Caco-2 (cell line): ENCODE results near the gene NOL4L. TPM values are rescaled to one million over a fixed set of nuclear protein-coding genes. Genes with fewer than 3 reads are reported as not detected.

ENCODE experiments used
- BruUV-seq: library from RNA; stranded (reverse); fragments of 400-500 nt; replicated peaks from 2 replicates; lab custom pipeline; 2021; lab: Mats Ljungman, UMichigan
- CTCF ChIA-PET: fragments of 300-600 bp; sonication (Branson Sonifier 250); formaldehyde crosslinking; loops from one replicate; lab custom pipeline; 2022; ENCODE audit warnings: antibody characterized with exemption; lab: Charles Lee
- POLR2A ChIA-PET: fragments of 300-600 bp; sonication (Branson Sonifier 250); formaldehyde crosslinking; loops from one replicate; lab custom pipeline; 2022; ENCODE audit warnings: antibody characterized with exemption; lab: Charles Lee
- DNase-seq, 2 experiments: peaks; one replicate each; pipeline versions ENCODE4 v3.0.0 to v3.0.0-alpha.2; 2020 to 2022
- H3K27me3 ChIP-seq: replicated peaks from 2 replicates; pipeline ENCODE4 v1.6.0; 2011; ENCODE audit warnings: low read length; ENCODE audit not compliant: control insufficient read depth, insufficient read depth
- H3K36me3 ChIP-seq: 2 replicates; pipeline ENCODE4 v1.5.1; 2011; ENCODE audit warnings: low read length; ENCODE audit not compliant: control insufficient read depth, insufficient read depth
- H3K4me1 ChIP-seq: fragments of 250-450 bp; sonication (Bioruptor Pico); 2 replicates; pipeline ENCODE4 v1.5.1; 2020; ENCODE audit warnings: mild to moderate bottlenecking
- H3K4me3 ChIP-seq: 2 replicates; pipeline ENCODE4 v1.5.1; 2011; ENCODE audit warnings: low read depth, mild to moderate bottlenecking, control low read depth, low read length
- H3K9me3 ChIP-seq: fragments of 250-450 bp; sonication (Bioruptor Pico); 2 replicates; pipeline ENCODE4 v1.5.1; 2020; ENCODE audit warnings: mild to moderate bottlenecking, moderate library complexity
- H3K27ac Mint-ChIP-seq: one replicate; pipeline ENCODE4 v1.8.0; 2022; ENCODE audit warnings: mixed read lengths; ENCODE audit not compliant: unreplicated experiment
- H3K27me3 Mint-ChIP-seq: one replicate; pipeline ENCODE4 v1.8.0; 2022; ENCODE audit warnings: mixed read lengths; ENCODE audit not compliant: insufficient read depth, unreplicated experiment
- H3K36me3 Mint-ChIP-seq: one replicate; pipeline ENCODE4 v1.8.0; 2022; ENCODE audit warnings: mild to moderate bottlenecking, mixed read lengths; ENCODE audit not compliant: insufficient read depth, unreplicated experiment
- H3K4me1 Mint-ChIP-seq: one replicate; pipeline ENCODE4 v1.8.0; 2022; ENCODE audit warnings: low read depth, mixed read lengths; ENCODE audit not compliant: unreplicated experiment
- H3K4me3 Mint-ChIP-seq: one replicate; pipeline ENCODE4 v1.8.0; 2022; ENCODE audit warnings: mild to moderate bottlenecking, moderate library complexity, mixed read lengths; ENCODE audit not compliant: unreplicated experiment
- H3K9me3 Mint-ChIP-seq: one replicate; pipeline ENCODE4 v1.8.0; 2022; ENCODE audit warnings: mixed read lengths; ENCODE audit not compliant: unreplicated experiment
- CTCF ChIP-seq, 2 experiments: fragments of 200-600 bp in 1 of 2; IDR thresholded peaks; 1 replicate in 1 of 2; 2 replicates in 1 of 2; pipeline versions ENCODE4 v1.5.1 to v1.8.0; 2011 to 2022; ENCODE audit warnings: antibody characterized with exemption in 1 of 2, control low read depth in 1 of 2, inconsistent platforms in 1 of 2, low read depth in 1 of 2, low read length in 1 of 2, mild to moderate bottlenecking in 1 of 2, moderate library complexity in 1 of 2; ENCODE audit not compliant: insufficient read depth in 1 of 2, severe bottlenecking in 1 of 2, unreplicated experiment in 1 of 2
- intact Hi-C: fragments of 100-400 bp; cut with micrococcal nuclease; formaldehyde crosslinking; loops from one replicate; pipeline ENCODE4 v1.10.0; 2022; ENCODE audit not compliant: unreplicated experiment
- total RNA-seq: library from RNA; stranded (reverse); gene quantifications from 2 replicates; pipeline ENCODE4 v1.2.3, GENCODE V29; 2022

The NOL4L gene
- total RNA-seq, 1 experiment from 2014 or later: 80.9 TPM

- Histone ChIP-seq H3K4me3 (no peak overlapping the region), H3K9me3 (no peaks in the 10 kb centered on the region), H3K36me3 (no peaks in the 10 kb centered on the region), H3K27me3 (no peaks in the 10 kb centered on the region), H3K4me1 (peaks cover 7% of the 10 kb centered on the region; the same call in 1 of the 2 replicates)
- H3K36me3 Mint-ChIP-seq: no peaks in the 10 kb centered on the region
- BruUV-seq: no TSS peak
- no peak overlapping the region for H3K27ac Mint-ChIP-seq
- H3K4me1 Mint-ChIP-seq: peaks cover 7% of the 10 kb centered on the region
- intact Hi-C loops: no loop called here
- H3K9me3 Mint-ChIP-seq: no peaks in the 10 kb centered on the region
- no peaks in the 10 kb centered on the region for H3K27me3 Mint-ChIP-seq
- no peak overlapping the region for H3K4me3 Mint-ChIP-seq
- ChIA-PET CTCF (interaction anchor here (1.0 kb wide), 1 partner anchor 15 kb away, joined by 3 read pairs; no protein-coding TSS in a partner anchor), POLR2A (no interaction called here)
- no peak for TF ChIP-seq CTCF (IDR thresholded peaks at IDR 0.05; ENCODE audit: insufficient read depth in 1 of 2, low read depth in 1 of 2, low read length in 1 of 2, severe bottlenecking in 1 of 2, unreplicated experiment in 1 of 2)
- no peak for DNase-seq
Measured at GRCh38 chr20:32544893-32545840, 40.0 kb downstream of the NOL4L start.

GRCh38 chr20:32544260-32544722, 40.8 kb downstream of the NOL4L start:
- no peaks in the 10 kb centered on the region for H3K9me3 Mint-ChIP-seq
- no peaks in the 10 kb centered on the region for H3K36me3 Mint-ChIP-seq
- TF ChIP-seq CTCF (IDR thresholded peaks at IDR 0.05; ENCODE audit: insufficient read depth in 1 of 2, low read depth in 1 of 2, low read length in 1 of 2, severe bottlenecking in 1 of 2, unreplicated experiment in 1 of 2): no peak
- ChIA-PET CTCF (interaction anchor here (0.7 kb wide), 1 partner anchor 28 kb away, joined by 6 read pairs; no protein-coding TSS in a partner anchor), POLR2A (interaction anchor here (0.5 kb wide), 1 partner anchor 33 kb away, joined by 9 read pairs; no protein-coding TSS in a partner anchor)
- no peaks in the 10 kb centered on the region for H3K9me3 ChIP-seq
- H3K36me3 ChIP-seq: no peaks in the 10 kb centered on the region
- peaks cover 12% of the 10 kb centered on the region for H3K4me1 Mint-ChIP-seq
- no peak overlapping the region for H3K27ac Mint-ChIP-seq
- no peak overlapping the region for H3K4me3 ChIP-seq
- no TSS peak for BruUV-seq
- no peak overlapping the region for H3K4me3 Mint-ChIP-seq
- DNase-seq: no peak
- H3K27me3 Mint-ChIP-seq: no peaks in the 10 kb centered on the region
- H3K27me3 ChIP-seq: no peaks in the 10 kb centered on the region
- peaks cover 13% of the 10 kb centered on the region for H3K4me1 ChIP-seq
- intact Hi-C loops: no loop called here

- peaks cover 13% of the 10 kb centered on the region for H3K4me1 ChIP-seq
- no peak for DNase-seq
- intact Hi-C loops: no loop called here
- Mint-ChIP-seq H3K4me1 (peaks cover 13% of the 10 kb centered on the region), H3K4me3 (no peak overlapping the region), H3K27ac (no peak overlapping the region), H3K9me3 (no peaks in the 10 kb centered on the region), H3K27me3 (no peaks in the 10 kb centered on the region), H3K36me3 (no peaks in the 10 kb centered on the region)
- ChIA-PET CTCF (interaction anchor here (0.7 to 1.1 kb wide), 2 partner anchors 19 to 28 kb away, joined by 3 to 6 read pairs; no protein-coding TSS in a partner anchor), POLR2A (no interaction called here)
- no peak overlapping the region for H3K4me3 ChIP-seq
- H3K9me3 ChIP-seq: no peaks in the 10 kb centered on the region
- no peaks in the 10 kb centered on the region for H3K27me3 ChIP-seq
- no TSS peak for BruUV-seq
- TF ChIP-seq CTCF (IDR thresholded peaks at IDR 0.05; ENCODE audit: insufficient read depth in 1 of 2, low read depth in 1 of 2, low read length in 1 of 2, severe bottlenecking in 1 of 2, unreplicated experiment in 1 of 2): no peak
- no peaks in the 10 kb centered on the region for H3K36me3 ChIP-seq
Measured at GRCh38 chr20:32543570-32544259, 41.4 kb downstream of the NOL4L start.
